ENCODE results near the gene KCNJ10.

The KCNJ10 gene

GRCh38 chr1:159952932-159953331 lies 117.0 kb downstream of the KCNJ10 start:
- no peak overlapping the region for H3K9ac ChIP-seq (ENCODE audit: low read depth, low read length)
- H3K27ac ChIP-seq (ENCODE audit: low read length), result no peak overlapping the region
- no peak for DNase-seq
- peaks cover 28% of the 10 kb centered on the region for H3K27me3 ChIP-seq (ENCODE audit: insufficient read depth, low read length, poor library complexity)
- no peaks in the 10 kb centered on the region for H3K9me3 ChIP-seq (ENCODE audit: insufficient read depth, low read length, severe bottlenecking)
- no peak overlapping the region for H2AFZ ChIP-seq (ENCODE audit: low read depth, low read length)
- no peak for TF ChIP-seq EZH2 (IDR thresholded peaks at IDR 0.05; ENCODE audit: borderline replicate concordance, low read depth, low read length, severe bottlenecking)
- no peak for TF ChIP-seq CTCF (IDR thresholded peaks at IDR 0.05; ENCODE audit: borderline replicate concordance, extremely low read depth, low read length, poor library complexity, severe bottlenecking)
- no peak overlapping the region for H3K4me2 ChIP-seq (ENCODE audit: insufficient read depth, low read length)
- no peaks in the 10 kb centered on the region for H3K4me1 ChIP-seq (ENCODE audit: insufficient read depth, low read length)
- no peak for ATAC-seq (ENCODE audit: insufficient read depth, low read depth)
- H4K20me1 ChIP-seq (ENCODE audit: insufficient read depth, low read length), result no peaks in the 10 kb centered on the region
- H3K36me3 ChIP-seq (ENCODE audit: insufficient read depth, low read length), result no peaks in the 10 kb centered on the region
- no peaks in the 10 kb centered on the region for H3K79me2 ChIP-seq (ENCODE audit: insufficient read depth, low read length)
- no peak overlapping the region for H3K4me3 ChIP-seq (ENCODE audit: low read depth in 1 of 2, low read length in 2 of 2)

- no peak for TF ChIP-seq EZH2 (IDR thresholded peaks at IDR 0.05; ENCODE audit: borderline replicate concordance, low read depth, low read length, severe bottlenecking)
- TF ChIP-seq CTCF (IDR thresholded peaks at IDR 0.05; ENCODE audit: borderline replicate concordance, extremely low read depth, low read length, poor library complexity, severe bottlenecking), result no peak
- H3K4me1 ChIP-seq (ENCODE audit: insufficient read depth, low read length), result no peaks in the 10 kb centered on the region
- H3K9ac ChIP-seq (ENCODE audit: low read depth, low read length), result no peak overlapping the region
- peaks cover 35% of the 10 kb centered on the region for H3K27me3 ChIP-seq (ENCODE audit: insufficient read depth, low read length, poor library complexity)
- no peaks in the 10 kb centered on the region for H3K79me2 ChIP-seq (ENCODE audit: insufficient read depth, low read length)
- no peak overlapping the region for H3K4me2 ChIP-seq (ENCODE audit: insufficient read depth, low read length)
- no peak overlapping the region for H2AFZ ChIP-seq (ENCODE audit: low read depth, low read length)
- H3K36me3 ChIP-seq (ENCODE audit: insufficient read depth, low read length), result no peaks in the 10 kb centered on the region
- H4K20me1 ChIP-seq (ENCODE audit: insufficient read depth, low read length), result no peaks in the 10 kb centered on the region
- no peak overlapping the region for H3K27ac ChIP-seq (ENCODE audit: low read length)
- no peak overlapping the region for H3K4me3 ChIP-seq (ENCODE audit: low read depth in 1 of 2, low read length in 2 of 2)
- ATAC-seq (ENCODE audit: insufficient read depth, low read depth) (no peak), DNase-seq (no peak)
- H3K9me3 ChIP-seq (ENCODE audit: insufficient read depth, low read length, severe bottlenecking), result no peaks in the 10 kb centered on the region
Measured at GRCh38 chr1:159951551-159951950, 118.4 kb downstream of the KCNJ10 start.

- no peak for TF ChIP-seq EZH2 (IDR thresholded peaks at IDR 0.05; ENCODE audit: borderline replicate concordance, low read depth, low read length, severe bottlenecking)
- TF ChIP-seq CTCF (IDR thresholded peaks at IDR 0.05; ENCODE audit: borderline replicate concordance, extremely low read depth, low read length, poor library complexity, severe bottlenecking), result no peak
- Histone ChIP-seq H3K9ac (ENCODE audit: low read depth, low read length) (no peak overlapping the region), H3K27me3 (ENCODE audit: insufficient read depth, low read length, poor library complexity) (peaks cover 40% of the 10 kb centered on the region), H3K4me3 (ENCODE audit: low read depth in 1 of 2, low read length in 2 of 2) (no peak overlapping the region), H3K27ac (ENCODE audit: low read length) (no peak overlapping the region), H3K79me2 (ENCODE audit: insufficient read depth, low read length) (no peaks in the 10 kb centered on the region), H2AFZ (ENCODE audit: low read depth, low read length) (no peak overlapping the region), H3K9me3 (ENCODE audit: insufficient read depth, low read length, severe bottlenecking) (no peaks in the 10 kb centered on the region), H3K4me1 (ENCODE audit: insufficient read depth, low read length) (no peaks in the 10 kb centered on the region), H3K36me3 (ENCODE audit: insufficient read depth, low read length) (no peaks in the 10 kb centered on the region), H4K20me1 (ENCODE audit: insufficient read depth, low read length) (no peaks in the 10 kb centered on the region), H3K4me2 (ENCODE audit: insufficient read depth, low read length) (no peak overlapping the region)
- ATAC-seq (ENCODE audit: insufficient read depth, low read depth), result no peak
- no peak for DNase-seq
Measured at GRCh38 chr1:159951016-159951415, 118.9 kb downstream of the KCNJ10 start.

- H2AFZ ChIP-seq (ENCODE audit: low read depth, low read length), result no peak overlapping the region
- no peak overlapping the region for H3K27ac ChIP-seq (ENCODE audit: low read length)
- no peaks in the 10 kb centered on the region for H3K9me3 ChIP-seq (ENCODE audit: insufficient read depth, low read length, severe bottlenecking)
- no peak overlapping the region for H3K4me2 ChIP-seq (ENCODE audit: insufficient read depth, low read length)
- H4K20me1 ChIP-seq (ENCODE audit: insufficient read depth, low read length), result no peaks in the 10 kb centered on the region
- H3K79me2 ChIP-seq (ENCODE audit: insufficient read depth, low read length), result no peaks in the 10 kb centered on the region
- TF ChIP-seq CTCF (IDR thresholded peaks at IDR 0.05; ENCODE audit: borderline replicate concordance, extremely low read depth, low read length, poor library complexity, severe bottlenecking) (no peak), EZH2 (IDR thresholded peaks at IDR 0.05; ENCODE audit: borderline replicate concordance, low read depth, low read length, severe bottlenecking) (no peak)
- H3K4me3 ChIP-seq (ENCODE audit: low read depth in 1 of 2, low read length in 2 of 2), result no peak overlapping the region
- no peak overlapping the region for H3K9ac ChIP-seq (ENCODE audit: low read depth, low read length)
- peaks cover 6% of the 10 kb centered on the region for H3K4me1 ChIP-seq (ENCODE audit: insufficient read depth, low read length)
- no peak for DNase-seq
- no peaks in the 10 kb centered on the region for H3K36me3 ChIP-seq (ENCODE audit: insufficient read depth, low read length)
- peaks cover 51% of the 10 kb centered on the region for H3K27me3 ChIP-seq (ENCODE audit: insufficient read depth, low read length, poor library complexity)
- no peak for ATAC-seq (ENCODE audit: insufficient read depth, low read depth)
Measured at GRCh38 chr1:159949981-159950381, 120.0 kb downstream of the KCNJ10 start.
